ENCODE data around the gene DIPK1A.
A peak's percentile ranks its signal among the peaks of the same experiment; 100 is the strongest.
"Not testable (repeated sequence)": the region's sequence is repeated elsewhere in the genome, so short reads cannot be mapped to it uniquely, and the experiment has no call there.

DIPK1A gene

GRCh38 chr1:92980732-92981647 lies 19.7 kb upstream of the DIPK1A start:
- DNase-seq (ENCODE audit: low read depth in 2 of 2), result no peak

DNA sequence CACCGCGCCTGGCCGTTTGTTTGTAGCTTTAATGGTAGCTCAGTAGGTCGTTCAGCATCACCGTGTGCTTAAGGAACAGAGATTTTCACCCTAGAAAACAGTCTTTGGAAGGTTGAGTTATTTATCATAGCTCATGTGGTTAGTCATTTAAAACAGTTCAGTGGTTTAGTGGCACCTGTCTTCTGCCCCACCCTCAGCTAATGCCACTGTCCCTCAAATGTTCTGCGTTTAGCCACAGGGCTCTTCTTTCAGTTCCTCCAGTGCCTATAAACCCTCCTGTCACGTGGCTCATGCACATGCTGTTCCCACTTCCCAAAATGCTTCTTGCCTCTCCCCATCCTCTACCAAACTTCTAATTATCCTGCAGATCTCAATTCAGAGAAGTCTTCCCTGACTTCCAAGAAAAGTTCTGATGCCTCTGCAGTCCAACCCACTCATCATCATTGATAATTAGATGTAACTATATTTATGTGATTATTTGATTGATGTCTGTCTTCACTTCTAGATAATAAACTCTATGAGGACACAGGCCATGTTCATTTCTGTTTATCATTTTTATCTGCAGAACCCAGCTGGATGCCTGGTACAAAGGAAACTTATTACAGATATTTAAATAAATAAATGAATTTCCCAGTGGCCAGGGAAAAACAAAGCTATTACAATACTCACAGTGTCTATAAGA lies 14.4 kb upstream of the DIPK1A start:
- DNase-seq (ENCODE audit: low read depth in 2 of 2), result no peak

DNA sequence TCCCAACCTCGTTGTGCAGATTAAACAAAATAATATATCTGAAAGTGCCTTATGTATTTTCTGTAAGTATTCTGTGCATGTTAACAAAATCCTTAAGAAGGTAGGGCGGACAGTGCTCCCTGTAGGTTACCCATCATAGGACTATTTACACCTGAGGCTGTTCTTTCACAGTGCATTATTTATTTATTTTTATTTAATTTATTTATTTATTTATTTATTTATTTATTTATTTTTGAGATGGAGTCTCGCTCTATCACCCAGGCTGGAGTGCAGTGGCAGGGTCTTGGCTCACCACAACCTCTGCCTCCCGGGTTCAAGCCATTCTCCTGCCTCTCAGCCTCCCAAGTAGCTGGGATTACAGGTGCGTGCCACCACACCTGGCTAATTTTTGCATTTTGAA lies 12.8 kb upstream of the DIPK1A start:
- not testable (repeated sequence) for DNase-seq (ENCODE audit: low read depth in 2 of 2)

GRCh38 chr1:92973203-92973897 lies 12.1 kb upstream of the DIPK1A start:
- DNase-seq (ENCODE audit: low read depth in 2 of 2), result no peak

DNA sequence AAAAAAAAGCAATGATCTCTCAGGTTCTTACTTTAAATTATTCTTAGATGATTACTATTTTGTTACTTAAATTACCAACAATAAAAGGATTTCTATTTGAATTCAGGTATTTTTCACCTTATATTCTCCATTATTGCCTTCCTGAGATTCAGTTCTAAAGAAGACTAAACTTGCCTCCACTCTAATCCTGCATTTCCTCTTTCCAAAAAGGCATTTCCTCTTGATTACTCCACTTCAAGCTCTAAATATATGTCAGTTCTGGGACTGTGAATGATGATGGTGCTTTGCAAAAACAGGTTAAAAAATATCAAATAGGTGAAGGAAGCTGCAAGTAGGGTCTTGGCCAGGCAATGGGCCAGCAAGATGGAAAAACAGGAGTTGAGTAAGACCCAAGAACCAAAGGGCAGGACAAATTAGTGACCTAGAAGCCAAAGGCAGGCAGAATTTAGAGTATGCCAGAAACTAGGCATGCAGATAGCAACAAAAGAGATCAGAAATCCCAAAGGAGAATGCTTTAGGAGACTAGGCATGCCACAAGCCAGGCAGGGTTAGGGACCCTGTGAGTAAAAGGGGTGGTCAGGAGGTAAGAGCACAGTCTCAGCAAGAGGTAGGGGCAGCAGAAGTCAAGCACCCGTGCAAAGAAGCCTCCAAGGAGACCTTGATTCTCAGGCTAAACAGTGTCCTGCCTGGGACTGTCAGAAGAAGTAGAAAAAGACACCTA lies 11.3 kb upstream of the DIPK1A start:
- DNase-seq (ENCODE audit: low read depth in 2 of 2), result no peak

DNA sequence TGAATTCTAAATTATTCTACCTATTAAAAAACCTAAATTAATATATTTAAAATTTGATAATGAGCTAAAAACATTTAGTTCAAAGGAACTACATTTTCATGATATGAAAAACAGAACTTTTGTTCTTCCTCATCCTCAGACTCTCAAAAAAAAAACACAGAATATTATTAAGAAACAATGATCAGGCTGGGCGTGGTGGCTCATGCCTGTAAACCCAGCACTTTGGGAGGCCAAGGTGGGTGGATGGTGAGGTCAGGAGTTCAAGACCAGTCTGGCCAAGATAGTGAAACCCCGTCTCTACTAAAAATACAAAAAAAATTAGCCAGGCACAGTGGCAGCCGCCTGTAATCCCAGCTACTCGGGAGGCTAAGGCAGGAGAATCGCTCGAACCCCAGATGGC lies 10.7 kb upstream of the DIPK1A start:
- DNase-seq (ENCODE audit: low read depth in 2 of 2), result not testable (repeated sequence)

GRCh38 chr1:92970990-92971689 lies 9.9 kb upstream of the DIPK1A start:
- no peak for DNase-seq (ENCODE audit: low read depth in 2 of 2)

GRCh38 chr1:92969517-92969916 lies 8.3 kb upstream of the DIPK1A start:
- DNase-seq (ENCODE audit: low read depth in 2 of 2), result no peak

GRCh38 chr1:92968138-92969032 lies 7.1 kb upstream of the DIPK1A start:
- DNase-seq (ENCODE audit: low read depth in 2 of 2), result no peak

GRCh38 chr1:92964998-92965397 lies 3.7 kb upstream of the DIPK1A start:
- DNase-seq (ENCODE audit: low read depth in 2 of 2), result no peak

DNA sequence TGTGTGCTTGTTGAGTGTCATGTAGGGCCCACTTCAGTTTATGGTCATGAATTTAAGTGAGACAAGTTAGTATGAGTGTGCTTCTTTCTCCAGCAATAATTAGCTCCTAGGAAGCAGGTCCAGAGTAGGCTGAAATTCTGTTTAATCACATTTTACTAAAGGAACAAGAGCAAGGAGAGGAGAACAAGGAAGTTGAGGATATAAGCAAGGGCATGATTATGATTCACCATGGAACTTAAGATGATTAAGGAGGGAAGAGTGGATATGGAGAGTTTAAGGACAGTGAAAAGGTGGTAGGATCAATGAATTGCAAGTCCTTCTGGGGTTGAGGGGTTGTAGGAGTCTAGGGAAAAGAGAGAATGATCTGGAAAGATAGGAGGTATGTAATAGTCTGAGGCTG lies 3.1 kb upstream of the DIPK1A start:
- DNase-seq (ENCODE audit: low read depth in 2 of 2), result no peak

- DNase-seq (ENCODE audit: low read depth in 2 of 2), result peak; percentile 49 to 55
These were observed 862 bp upstream of the DIPK1A start for GRCh38 chr1:92961896-92962752.

DNA sequence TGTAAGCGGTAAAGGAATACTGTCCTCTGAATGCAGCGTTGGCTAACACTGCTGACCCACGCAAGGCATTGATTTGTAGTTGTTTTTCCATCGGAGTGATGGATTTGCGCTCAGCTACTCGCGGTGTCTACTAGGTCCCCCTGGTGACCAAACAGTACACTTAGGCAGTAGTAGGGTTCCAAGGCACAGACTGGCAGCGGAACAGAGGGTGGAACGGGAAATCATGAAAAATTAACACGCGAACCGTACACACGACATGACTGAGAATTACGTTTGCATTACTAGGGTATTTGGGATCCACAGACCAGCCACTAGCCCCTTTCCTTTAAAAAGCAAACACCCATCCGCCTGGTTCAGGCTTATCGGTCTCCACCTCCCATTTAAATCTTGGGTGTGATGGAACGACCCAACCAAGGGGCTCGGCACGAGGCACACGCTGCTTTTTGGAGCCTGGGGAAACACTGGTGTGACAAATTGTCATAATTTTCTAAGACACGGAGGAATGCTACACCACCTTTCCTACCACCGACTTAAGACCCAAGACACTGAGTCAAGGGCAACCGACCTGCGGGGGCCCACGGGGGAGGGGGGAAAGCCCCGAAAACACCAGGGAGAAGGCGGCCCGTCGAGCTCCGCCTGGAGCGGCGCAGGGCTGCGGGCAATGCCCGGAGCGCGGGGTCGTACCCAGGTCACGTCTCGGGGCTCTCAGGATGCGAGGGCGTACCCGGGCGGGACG lies 699 bp downstream of the DIPK1A start:
- DNase-seq (ENCODE audit: low read depth in 2 of 2), result peak in 1 of 2 donors; percentile 48

GRCh38 chr1:92958203-92958970 lies 2.9 kb downstream of the DIPK1A start:
- DNase-seq (ENCODE audit: low read depth in 2 of 2), result no peak

DNA sequence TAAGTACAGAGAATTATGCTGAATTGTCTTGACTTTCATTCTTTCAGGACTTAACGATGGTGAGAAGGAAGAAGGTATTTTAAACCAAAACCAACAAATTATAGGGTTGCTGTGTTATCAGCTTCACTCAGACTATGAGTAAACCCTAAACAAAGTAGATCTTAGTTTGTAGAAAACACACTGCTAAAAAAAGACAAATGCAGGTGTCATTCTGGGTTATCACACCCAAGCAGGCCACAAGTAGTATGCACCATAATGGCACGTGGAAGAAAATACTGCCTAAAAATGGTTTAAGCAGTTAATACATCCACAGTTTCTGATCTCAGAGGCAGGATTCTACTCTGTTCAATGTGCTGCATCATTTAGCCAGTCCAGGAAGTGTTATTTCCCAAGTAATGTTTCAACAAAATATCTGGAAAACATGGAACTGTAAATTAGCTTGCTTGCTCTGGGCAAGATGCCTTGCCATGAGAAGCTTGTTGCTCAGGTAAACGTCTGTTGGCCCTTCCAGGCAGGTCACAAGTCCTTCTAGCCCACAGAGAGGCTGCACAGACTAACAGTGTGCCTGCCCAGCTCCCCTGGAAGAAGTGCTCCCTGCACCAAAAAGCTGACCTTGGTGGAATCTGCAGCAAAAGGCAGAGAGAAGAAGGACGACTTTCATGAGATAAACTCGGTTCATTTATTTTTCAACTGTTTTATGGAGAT lies 4.1 kb downstream of the DIPK1A start:
- no peak for DNase-seq (ENCODE audit: low read depth in 2 of 2)

- DNase-seq (ENCODE audit: low read depth in 2 of 2), result no peak
These were observed 4.8 kb downstream of the DIPK1A start for GRCh38 chr1:92956254-92957029.

All from stimulated activated CD8-positive, alpha-beta memory T cell treated with anti-CD3 and anti-CD28 coated beads, Interleukin-15, amount 100 ng/mL, for 48 hours (primary cell).